Mammary epithelial cell (primary cell): ENCODE results near the gene PNISR.

ENCODE experiments used
- EZH2 ChIP-seq: IDR thresholded peaks from 2 replicates; pipeline ENCODE4 v1.6.1; 2012; ENCODE audit warnings: low read length, inconsistent platforms, borderline replicate concordance
- TF ChIP-seq, protein P1 (sequence below), 2 donors: IDR thresholded peaks in 1 of 2; conservative IDR thresholded peaks in 1 of 2; 2 replicates each; pipeline ENCODE4 v1.5.1; 2011 to 2012; ENCODE audit warnings: inconsistent platforms in 2 of 2, low read length in 2 of 2, mild to moderate bottlenecking in 2 of 2, control low read depth in 1 of 2, low read depth in 1 of 2; ENCODE audit not compliant: insufficient read depth in 1 of 2; ENCODE audit errors: extremely low read depth in 1 of 2

DNA sequence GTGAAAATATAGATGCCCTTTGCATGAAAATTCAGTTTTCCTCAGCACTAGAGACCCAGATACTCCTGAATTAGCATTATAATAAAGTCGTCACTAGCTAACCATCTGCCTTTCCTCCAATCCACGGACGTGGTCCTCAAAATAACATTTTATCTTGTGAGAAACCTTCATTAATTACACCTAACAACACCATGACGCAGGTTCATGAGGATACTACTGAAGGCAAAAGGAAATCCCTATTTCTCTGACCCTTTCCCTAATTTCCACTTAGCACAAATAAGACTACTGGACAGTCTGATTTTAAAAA lies 1.3 kb upstream of the PNISR start:
- TF ChIP-seq, protein P1, sequence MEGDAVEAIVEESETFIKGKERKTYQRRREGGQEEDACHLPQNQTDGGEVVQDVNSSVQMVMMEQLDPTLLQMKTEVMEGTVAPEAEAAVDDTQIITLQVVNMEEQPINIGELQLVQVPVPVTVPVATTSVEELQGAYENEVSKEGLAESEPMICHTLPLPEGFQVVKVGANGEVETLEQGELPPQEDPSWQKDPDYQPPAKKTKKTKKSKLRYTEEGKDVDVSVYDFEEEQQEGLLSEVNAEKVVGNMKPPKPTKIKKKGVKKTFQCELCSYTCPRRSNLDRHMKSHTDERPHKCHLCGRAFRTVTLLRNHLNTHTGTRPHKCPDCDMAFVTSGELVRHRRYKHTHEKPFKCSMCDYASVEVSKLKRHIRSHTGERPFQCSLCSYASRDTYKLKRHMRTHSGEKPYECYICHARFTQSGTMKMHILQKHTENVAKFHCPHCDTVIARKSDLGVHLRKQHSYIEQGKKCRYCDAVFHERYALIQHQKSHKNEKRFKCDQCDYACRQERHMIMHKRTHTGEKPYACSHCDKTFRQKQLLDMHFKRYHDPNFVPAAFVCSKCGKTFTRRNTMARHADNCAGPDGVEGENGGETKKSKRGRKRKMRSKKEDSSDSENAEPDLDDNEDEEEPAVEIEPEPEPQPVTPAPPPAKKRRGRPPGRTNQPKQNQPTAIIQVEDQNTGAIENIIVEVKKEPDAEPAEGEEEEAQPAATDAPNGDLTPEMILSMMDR (conservative IDR thresholded peaks at IDR 0.05 in 1 of 2, IDR thresholded peaks at IDR 0.05 in 1 of 2; ENCODE audit: extremely low read depth in 1 of 2, insufficient read depth in 1 of 2, low read depth in 1 of 2, low read length in 2 of 2) = no peak
- TF ChIP-seq EZH2 = no peak
